Measurements from ENCODE around the gene CCDC190. TPM values are rescaled to one million over a fixed set of nuclear protein-coding genes. Genes with fewer than 3 reads are reported as not detected.
A peak's percentile ranks its signal among the peaks of the same experiment; 100 is the strongest.
"Not testable (repeated sequence)": the region's sequence is repeated elsewhere in the genome, so short reads cannot be mapped to it uniquely, and the experiment has no call there.

CCDC190 gene
- total RNA-seq, 4 donors from 2014 or later: not detected

- TF ChIP-seq CTCF (IDR thresholded peaks at IDR 0.05): no peak
- DNase-seq (ENCODE audit: low spot score): no peak
- no peak for ATAC-seq (ENCODE audit: low FRiP score)
Measured at GRCh38 chr1:162881590-162881989, 20.6 kb upstream of the CCDC190 start.

- DNase-seq (ENCODE audit: low spot score); ATAC-seq (ENCODE audit: low FRiP score): not testable (repeated sequence)
Measured at GRCh38 chr1:162880617-162881016, 19.6 kb upstream of the CCDC190 start.

GRCh38 chr1:162878000-162878596, 17.1 kb upstream of the CCDC190 start:
- ATAC-seq (ENCODE audit: low FRiP score) (peak; percentile 66), DNase-seq (ENCODE audit: low spot score) (peak; percentile 37)

GRCh38 chr1:162877412-162877811, 16.4 kb upstream of the CCDC190 start:
- TF ChIP-seq CTCF (IDR thresholded peaks at IDR 0.05): no peak
- ATAC-seq (ENCODE audit: low FRiP score) (no peak), DNase-seq (ENCODE audit: low spot score) (no peak)

More at GRCh38 chr1:162878000-162878596, 17.1 kb upstream of the CCDC190 start:
- peak in 1 of 3 donors; percentile 62 for TF ChIP-seq CTCF (IDR thresholded peaks at IDR 0.05)

- no peak for ATAC-seq (ENCODE audit: low FRiP score)
- DNase-seq (ENCODE audit: low spot score): no peak
- no peak for TF ChIP-seq CTCF (IDR thresholded peaks at IDR 0.05)
Measured at GRCh38 chr1:162876751-162877150, 15.8 kb upstream of the CCDC190 start.

GRCh38 chr1:162873671-162874666, 13.0 kb upstream of the CCDC190 start:
- DNase-seq (ENCODE audit: low spot score): no peak
- no peak for TF ChIP-seq CTCF (IDR thresholded peaks at IDR 0.05)
- no peak for ATAC-seq (ENCODE audit: low FRiP score)

- ATAC-seq (ENCODE audit: low FRiP score) (no peak), DNase-seq (ENCODE audit: low spot score) (no peak)
- no peak for TF ChIP-seq CTCF (IDR thresholded peaks at IDR 0.05)
Measured at GRCh38 chr1:162872981-162873380, 12.0 kb upstream of the CCDC190 start.

GRCh38 chr1:162871417-162871816, 10.4 kb upstream of the CCDC190 start:
- ATAC-seq (ENCODE audit: low FRiP score); DNase-seq (ENCODE audit: low spot score): not testable (repeated sequence)
